DND-41 (cell line): ENCODE data around the gene RGPD3.
"Not testable (repeated sequence)": the region's sequence is repeated elsewhere in the genome, so short reads cannot be mapped to it uniquely, and the experiment has no call there.

Experiments used
- ATAC-seq: fragments of 200-7000 bp; cut with Tn5 transposase; 3 replicates; pipeline ENCODE4 v1.9.1; 2021; ENCODE audit warnings: low read depth; ENCODE audit not compliant: insufficient read depth
- DNase-seq: peaks from one replicate; pipeline ENCODE4 v3.0.0-alpha.2; 2020
- H2AFZ ChIP-seq: 2 replicates; pipeline ENCODE4 v1.6.0; 2012; ENCODE audit warnings: low read depth, low read length
- H3K27ac ChIP-seq: 2 replicates; pipeline ENCODE4 v1.5.1; 2012; ENCODE audit warnings: low read length, inconsistent platforms
- H3K27me3 ChIP-seq: fragments of 200-600 bp; sonication (generic); 2 replicates; pipeline ENCODE4 v1.6.0; 2012; ENCODE audit warnings: low read length, mild to moderate bottlenecking, inconsistent platforms; ENCODE audit not compliant: insufficient read depth, poor library complexity
- H3K36me3 ChIP-seq: 2 replicates; pipeline ENCODE4 v1.5.1; 2012; ENCODE audit warnings: low read length, inconsistent platforms; ENCODE audit not compliant: insufficient read depth
- H3K4me1 ChIP-seq: 2 replicates; pipeline ENCODE4 v1.5.1; 2012; ENCODE audit warnings: mild to moderate bottlenecking, low read length; ENCODE audit not compliant: insufficient read depth
- H3K4me2 ChIP-seq: 2 replicates; pipeline ENCODE4 v1.6.0; 2012; ENCODE audit warnings: mild to moderate bottlenecking, moderate library complexity, low read length, inconsistent platforms; ENCODE audit not compliant: insufficient read depth
- H3K4me3 ChIP-seq, 2 experiments: fragments of 200-600 bp in 1 of 2; shearing (Covaris generic) in 1 of 2; 2 replicates each; pipeline ENCODE4 v1.5.1; 2012 to 2016; ENCODE audit warnings: inconsistent platforms in 2 of 2, low read length in 2 of 2, mild to moderate bottlenecking in 2 of 2, low read depth in 1 of 2, moderate library complexity in 1 of 2
- H3K79me2 ChIP-seq: 2 replicates; pipeline ENCODE4 v1.6.0; 2012; ENCODE audit warnings: low read length, inconsistent platforms; ENCODE audit not compliant: insufficient read depth
- H3K9ac ChIP-seq: 2 replicates; pipeline ENCODE4 v1.6.0; 2012; ENCODE audit warnings: low read depth, mild to moderate bottlenecking, inconsistent platforms, low read length, moderate library complexity
- H3K9me3 ChIP-seq: 2 replicates; pipeline ENCODE4 v1.5.1; 2012; ENCODE audit warnings: low read length, moderate library complexity, mild to moderate bottlenecking, inconsistent platforms; ENCODE audit not compliant: insufficient read depth, severe bottlenecking
- H4K20me1 ChIP-seq: 2 replicates; pipeline ENCODE4 v1.6.0; 2012; ENCODE audit warnings: low read length; ENCODE audit not compliant: insufficient read depth

Gene RGPD3

GRCh38 chr2:106511934-106512333 lies 43.7 kb upstream of the RGPD3 start:
- not testable (repeated sequence) for H3K9ac ChIP-seq, H3K9me3 ChIP-seq, H3K27me3 ChIP-seq, DNase-seq, H3K36me3 ChIP-seq, H3K27ac ChIP-seq, H3K4me3 ChIP-seq, ATAC-seq, H3K4me1 ChIP-seq, H3K4me2 ChIP-seq, H2AFZ ChIP-seq, H4K20me1 ChIP-seq, H3K79me2 ChIP-seq

- H3K36me3 ChIP-seq, H3K4me1 ChIP-seq, H3K27ac ChIP-seq, H4K20me1 ChIP-seq, H3K27me3 ChIP-seq, H3K4me2 ChIP-seq, H3K79me2 ChIP-seq, H2AFZ ChIP-seq, H3K9ac ChIP-seq, H3K9me3 ChIP-seq, H3K4me3 ChIP-seq: not testable (repeated sequence)
- ATAC-seq (peak; percentile 55), DNase-seq (peak; percentile 27)
These were observed 43.3 kb upstream of the RGPD3 start for GRCh38 chr2:106511476-106511901.

GRCh38 chr2:106510791-106511190 lies 42.6 kb upstream of the RGPD3 start:
- not testable (repeated sequence) for H3K27ac ChIP-seq, H3K4me2 ChIP-seq, H2AFZ ChIP-seq, DNase-seq, H3K9ac ChIP-seq, H3K4me1 ChIP-seq, H4K20me1 ChIP-seq, H3K4me3 ChIP-seq, H3K79me2 ChIP-seq, H3K36me3 ChIP-seq, ATAC-seq, H3K27me3 ChIP-seq, H3K9me3 ChIP-seq

- not testable (repeated sequence) for H3K4me3 ChIP-seq, H3K27me3 ChIP-seq, H3K4me2 ChIP-seq, H4K20me1 ChIP-seq, H3K36me3 ChIP-seq, DNase-seq, H2AFZ ChIP-seq, ATAC-seq, H3K9me3 ChIP-seq, H3K9ac ChIP-seq, H3K4me1 ChIP-seq, H3K27ac ChIP-seq, H3K79me2 ChIP-seq
These were observed 41.2 kb upstream of the RGPD3 start for GRCh38 chr2:106509374-106509770.

GRCh38 chr2:106508660-106509373 lies 40.6 kb upstream of the RGPD3 start:
- H3K4me1 ChIP-seq, H4K20me1 ChIP-seq, H3K9ac ChIP-seq, H2AFZ ChIP-seq, H3K36me3 ChIP-seq, H3K79me2 ChIP-seq, H3K4me2 ChIP-seq, DNase-seq, H3K27me3 ChIP-seq, H3K9me3 ChIP-seq, H3K27ac ChIP-seq, ATAC-seq, H3K4me3 ChIP-seq: not testable (repeated sequence)

GRCh38 chr2:106506002-106506687 lies 37.9 kb upstream of the RGPD3 start:
- not testable (repeated sequence) for H3K27ac ChIP-seq, H3K9me3 ChIP-seq, H3K9ac ChIP-seq, H2AFZ ChIP-seq, H3K4me3 ChIP-seq, DNase-seq, H3K79me2 ChIP-seq, H4K20me1 ChIP-seq, H3K4me2 ChIP-seq, H3K27me3 ChIP-seq, H3K4me1 ChIP-seq, H3K36me3 ChIP-seq
- ATAC-seq = peak; percentile 37; the same call in 1 of the 3 replicates

GRCh38 chr2:106504787-106505186 lies 36.6 kb upstream of the RGPD3 start:
- not testable (repeated sequence) for H3K4me3 ChIP-seq, H3K9ac ChIP-seq, H3K4me1 ChIP-seq, H3K79me2 ChIP-seq, H3K36me3 ChIP-seq, ATAC-seq, H3K4me2 ChIP-seq, H4K20me1 ChIP-seq, H2AFZ ChIP-seq, H3K27ac ChIP-seq, H3K9me3 ChIP-seq, H3K27me3 ChIP-seq, DNase-seq

- not testable (repeated sequence) for H3K4me1 ChIP-seq, H4K20me1 ChIP-seq, H3K9me3 ChIP-seq, H3K27me3 ChIP-seq, ATAC-seq, H3K9ac ChIP-seq, H3K79me2 ChIP-seq, H2AFZ ChIP-seq, H3K36me3 ChIP-seq, H3K4me3 ChIP-seq, DNase-seq, H3K4me2 ChIP-seq, H3K27ac ChIP-seq
These were observed 36.0 kb upstream of the RGPD3 start for GRCh38 chr2:106504192-106504591.
